Measurements from ENCODE around the gene B3GALT4. TPM values are rescaled to one million over a fixed set of nuclear protein-coding genes. Genes with fewer than 3 reads are reported as not detected.

Gene B3GALT4
- total and polyA plus RNA-seq, 9 donors, result 1.5 to 2.6 (median 2.1) TPM

- Histone ChIP-seq H3K27me3 (ENCODE audit: control insufficient read depth, insufficient read depth, low read length) (no peaks in the 10 kb centered on the region), H3K4me3 (ENCODE audit: low read length) (peak overlapping the region; percentile 88), H3K4me1 (ENCODE audit: control insufficient read depth, insufficient read depth, low read length) (peaks cover 16% of the 10 kb centered on the region), H3K36me3 (ENCODE audit: control insufficient read depth, insufficient read depth, low read length) (peaks cover 40% of the 10 kb centered on the region), H3K9me3 (replicated peaks; ENCODE audit: control insufficient read depth, low read depth, low read length) (no peaks in the 10 kb centered on the region), H3K27ac (ENCODE audit: low read length) (peak overlapping the region; percentile 93)
- WGBS (ENCODE audit: insufficient coverage), result 1% methylated on average over 53 of the region's 54 CpGs
- peak; percentile 97 for DNase-seq
Measured at GRCh38 chr6:33299237-33299944, 22.5 kb downstream of the B3GALT4 start.

DNA sequence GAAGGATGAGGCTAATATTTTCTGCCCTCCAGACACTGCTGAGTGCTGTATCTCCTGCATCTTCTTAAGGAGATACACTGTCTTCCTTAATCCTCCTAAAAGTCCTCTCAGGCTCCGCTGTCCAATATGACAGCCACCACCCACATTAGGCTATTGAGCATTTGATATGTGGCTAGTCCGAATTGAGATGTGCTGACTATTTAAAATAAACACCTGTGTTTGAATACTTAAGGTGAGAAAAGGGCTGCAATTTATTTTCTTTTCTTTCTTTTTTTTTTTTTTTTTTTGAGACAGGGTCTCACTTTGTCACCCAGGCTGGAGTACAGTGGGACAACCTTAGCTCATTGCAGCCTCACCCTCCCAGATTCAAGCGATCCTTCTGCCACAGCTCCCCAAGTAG, 25.0 kb downstream of the B3GALT4 start:
- peaks cover 34% of the 10 kb centered on the region for H3K36me3 ChIP-seq (ENCODE audit: control insufficient read depth, insufficient read depth, low read length)
- no peaks in the 10 kb centered on the region for H3K27me3 ChIP-seq (ENCODE audit: control insufficient read depth, insufficient read depth, low read length)
- peaks cover 16% of the 10 kb centered on the region for H3K4me1 ChIP-seq (ENCODE audit: control insufficient read depth, insufficient read depth, low read length)
- WGBS (ENCODE audit: insufficient coverage), result no CpG with 5 or more reads among the region's 3 CpGs
- no peak overlapping the region for H3K27ac ChIP-seq (ENCODE audit: low read length)
- H3K9me3 ChIP-seq (replicated peaks; ENCODE audit: control insufficient read depth, low read depth, low read length), result no peaks in the 10 kb centered on the region
- H3K4me3 ChIP-seq (ENCODE audit: low read length), result no peak overlapping the region
- no peak for DNase-seq

GRCh38 chr6:33304216-33304615, 27.3 kb downstream of the B3GALT4 start:
- WGBS (ENCODE audit: insufficient coverage), result no CpG with 5 or more reads among the region's 16 CpGs
- Histone ChIP-seq H3K27ac (ENCODE audit: low read length) (no peak overlapping the region), H3K4me3 (ENCODE audit: low read length) (no peak overlapping the region), H3K36me3 (ENCODE audit: control insufficient read depth, insufficient read depth, low read length) (peaks cover 40% of the 10 kb centered on the region), H3K4me1 (ENCODE audit: control insufficient read depth, insufficient read depth, low read length) (peaks cover 5% of the 10 kb centered on the region), H3K9me3 (replicated peaks; ENCODE audit: control insufficient read depth, low read depth, low read length) (no peaks in the 10 kb centered on the region), H3K27me3 (ENCODE audit: control insufficient read depth, insufficient read depth, low read length) (no peaks in the 10 kb centered on the region)
- DNase-seq, result no peak

DNA sequence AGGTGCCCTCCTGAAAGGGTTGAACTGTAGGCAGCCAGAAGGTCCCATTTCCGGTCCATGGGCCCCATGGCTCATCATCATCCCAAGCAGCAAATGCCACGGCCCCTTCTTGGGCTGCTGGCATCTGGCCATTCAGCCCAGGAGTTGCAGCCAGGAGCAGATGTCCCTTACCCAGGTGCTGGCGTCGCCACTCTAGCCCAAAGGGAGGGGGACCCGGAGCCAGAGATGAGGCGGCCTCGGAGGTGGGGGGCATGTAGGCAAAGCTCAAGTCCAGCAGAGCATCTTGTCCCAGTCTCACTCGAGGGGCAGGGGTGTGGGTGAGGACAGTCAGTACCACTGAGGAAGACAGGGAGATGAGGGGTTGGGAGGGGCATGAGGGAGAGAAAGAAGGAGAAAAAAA, 28.1 kb downstream of the B3GALT4 start:
- DNase-seq, result no peak
- WGBS (ENCODE audit: insufficient coverage), result 82% methylated on average over 8 of the region's 8 CpGs
- Histone ChIP-seq H3K36me3 (ENCODE audit: control insufficient read depth, insufficient read depth, low read length) (peaks cover 40% of the 10 kb centered on the region), H3K4me3 (ENCODE audit: low read length) (no peak overlapping the region), H3K4me1 (ENCODE audit: control insufficient read depth, insufficient read depth, low read length) (peaks cover 3% of the 10 kb centered on the region), H3K9me3 (replicated peaks; ENCODE audit: control insufficient read depth, low read depth, low read length) (no peaks in the 10 kb centered on the region), H3K27ac (ENCODE audit: low read length) (no peak overlapping the region), H3K27me3 (ENCODE audit: control insufficient read depth, insufficient read depth, low read length) (no peaks in the 10 kb centered on the region)

DNA sequence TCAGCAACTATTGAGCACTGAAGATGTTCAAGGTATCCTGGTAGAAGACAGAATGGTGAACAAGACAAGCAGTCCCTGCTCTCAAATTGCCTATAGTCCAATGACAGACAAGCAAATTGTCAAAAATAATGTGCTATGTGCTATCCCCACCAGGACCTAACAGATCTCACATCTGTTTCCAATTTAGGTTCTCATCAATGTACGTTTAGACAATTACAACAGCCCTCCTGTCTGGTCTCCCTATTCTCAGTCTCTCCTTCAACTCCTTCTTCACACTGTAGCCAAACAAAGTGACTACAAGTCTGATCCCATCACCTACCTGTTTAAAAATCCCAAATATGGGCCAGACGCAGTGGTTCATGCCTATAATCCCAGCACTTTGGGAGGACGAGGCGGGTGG, 29.4 kb downstream of the B3GALT4 start:
- Histone ChIP-seq H3K4me3 (ENCODE audit: low read length) (no peak overlapping the region), H3K9me3 (replicated peaks; ENCODE audit: control insufficient read depth, low read depth, low read length) (no peaks in the 10 kb centered on the region), H3K27ac (ENCODE audit: low read length) (no peak overlapping the region), H3K36me3 (ENCODE audit: control insufficient read depth, insufficient read depth, low read length) (peaks cover 40% of the 10 kb centered on the region), H3K27me3 (ENCODE audit: control insufficient read depth, insufficient read depth, low read length) (no peaks in the 10 kb centered on the region), H3K4me1 (ENCODE audit: control insufficient read depth, insufficient read depth, low read length) (no peaks in the 10 kb centered on the region)
- no peak for DNase-seq
- WGBS (ENCODE audit: insufficient coverage), result 58% methylated on average over 4 of the region's 4 CpGs

DNA sequence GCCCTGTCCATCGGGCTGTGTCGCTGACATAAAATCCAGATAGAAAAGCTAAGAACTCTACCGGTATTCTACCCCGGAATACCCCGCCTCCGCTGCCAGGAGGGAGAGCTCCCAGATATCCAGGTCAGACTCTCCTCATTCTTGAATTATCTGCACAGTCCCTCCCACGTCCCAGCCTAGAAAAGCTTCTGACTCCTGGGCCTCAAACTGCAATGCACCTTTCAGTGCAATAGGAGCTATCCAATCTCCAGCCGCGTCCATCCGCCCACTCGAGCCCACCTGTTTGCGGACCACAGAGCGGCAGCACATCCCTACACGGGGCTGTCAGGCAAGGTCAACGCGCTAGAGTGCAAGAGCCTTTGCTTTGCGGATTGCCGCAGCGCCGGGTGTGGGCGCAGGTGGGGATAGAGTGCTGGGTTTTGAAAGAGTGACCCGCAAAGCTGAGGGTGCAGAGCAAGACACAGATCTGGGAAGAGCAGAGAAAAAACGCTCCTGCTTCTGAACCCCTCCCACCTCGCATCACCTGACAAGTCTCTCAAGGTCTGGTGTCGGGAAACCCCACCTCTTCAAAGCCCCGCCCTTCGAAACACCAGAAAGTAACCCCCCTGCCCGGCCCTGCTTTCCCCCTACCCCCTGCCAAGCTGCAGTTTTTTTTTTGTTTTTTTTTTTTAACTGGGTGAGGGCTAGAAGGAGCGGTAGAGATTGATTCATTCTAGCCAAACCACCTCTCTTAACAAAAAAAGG, 35.6 kb downstream of the B3GALT4 start:
- Histone ChIP-seq H3K27me3 (ENCODE audit: control insufficient read depth, insufficient read depth, low read length) (no peaks in the 10 kb centered on the region), H3K9me3 (replicated peaks; ENCODE audit: control insufficient read depth, low read depth, low read length) (no peaks in the 10 kb centered on the region), H3K27ac (ENCODE audit: low read length) (peak overlapping the region; percentile 96), H3K4me3 (ENCODE audit: low read length) (peak overlapping the region; percentile 94), H3K4me1 (ENCODE audit: control insufficient read depth, insufficient read depth, low read length) (peaks cover 37% of the 10 kb centered on the region), H3K36me3 (ENCODE audit: control insufficient read depth, insufficient read depth, low read length) (peaks cover 14% of the 10 kb centered on the region)
- peak; percentile 77 for DNase-seq
- 19% methylated on average over 15 of the region's 29 CpGs for WGBS (ENCODE audit: insufficient coverage)

- Histone ChIP-seq H3K27me3 (ENCODE audit: control insufficient read depth, insufficient read depth, low read length) (no peaks in the 10 kb centered on the region), H3K4me1 (ENCODE audit: control insufficient read depth, insufficient read depth, low read length) (peaks cover 39% of the 10 kb centered on the region), H3K9me3 (replicated peaks; ENCODE audit: control insufficient read depth, low read depth, low read length) (no peaks in the 10 kb centered on the region), H3K4me3 (ENCODE audit: low read length) (peak overlapping the region; percentile 94), H3K36me3 (ENCODE audit: control insufficient read depth, insufficient read depth, low read length) (peaks cover 14% of the 10 kb centered on the region), H3K27ac (ENCODE audit: low read length) (peak overlapping the region; percentile 96)
- WGBS (ENCODE audit: insufficient coverage), result under 1% methylated on average over 26 of the region's 33 CpGs
- peak; percentile 72 for DNase-seq
Measured at GRCh38 chr6:33313105-33313708, 36.3 kb downstream of the B3GALT4 start.

GRCh38 chr6:33313709-33314514, 37.0 kb downstream of the B3GALT4 start, which contains the start of gene TAPBP:
Gene TAPBP (minus strand): TSS chr6:33314078. CDS start chr6:33314041, 37 bp downstream.
- no peaks in the 10 kb centered on the region for H3K27me3 ChIP-seq (ENCODE audit: control insufficient read depth, insufficient read depth, low read length)
- no peaks in the 10 kb centered on the region for H3K9me3 ChIP-seq (replicated peaks; ENCODE audit: control insufficient read depth, low read depth, low read length)
- H3K27ac ChIP-seq (ENCODE audit: low read length), result peak within 1 kb of the TSS; percentile 96
- H3K4me3 ChIP-seq (ENCODE audit: low read length), result peak within 1 kb of the TSS; percentile 94
- WGBS (ENCODE audit: insufficient coverage), result under 1% methylated on average over 20 of the region's 47 CpGs
- peaks cover 46% of the 10 kb centered on the region for H3K4me1 ChIP-seq (ENCODE audit: control insufficient read depth, insufficient read depth, low read length)
- peak; percentile 84 for DNase-seq
- peaks cover 14% of the 10 kb centered on the region for H3K36me3 ChIP-seq (ENCODE audit: control insufficient read depth, insufficient read depth, low read length)

DNA sequence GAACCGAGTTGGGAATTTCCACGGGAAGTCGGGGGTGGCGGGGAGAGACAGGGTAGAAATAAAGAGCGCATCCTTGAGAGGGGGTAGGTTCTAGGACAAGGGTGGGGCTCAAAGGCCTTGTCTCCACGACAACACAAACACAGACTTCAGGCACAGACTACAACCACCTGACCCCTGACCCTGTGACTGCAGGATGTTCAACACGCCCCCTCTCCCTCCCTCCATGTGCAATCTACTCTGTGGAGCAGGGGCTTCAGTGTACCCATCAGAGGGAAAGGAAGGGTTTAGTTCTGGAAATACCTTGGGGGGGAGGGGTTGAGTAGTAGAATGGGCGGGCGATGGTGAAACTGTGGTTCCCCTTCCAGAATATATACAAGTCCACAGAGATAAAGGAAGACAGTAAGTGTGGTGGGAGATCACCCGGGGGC, 37.6 kb downstream of the B3GALT4 start:
- Histone ChIP-seq H3K9me3 (replicated peaks; ENCODE audit: control insufficient read depth, low read depth, low read length) (no peaks in the 10 kb centered on the region), H3K27ac (ENCODE audit: low read length) (peak overlapping the region; percentile 96), H3K4me3 (ENCODE audit: low read length) (peak overlapping the region; percentile 94), H3K4me1 (ENCODE audit: control insufficient read depth, insufficient read depth, low read length) (peaks cover 47% of the 10 kb centered on the region), H3K36me3 (ENCODE audit: control insufficient read depth, insufficient read depth, low read length) (peaks cover 20% of the 10 kb centered on the region), H3K27me3 (ENCODE audit: control insufficient read depth, insufficient read depth, low read length) (no peaks in the 10 kb centered on the region)
- peak; percentile 92 for DNase-seq
- no CpG with 5 or more reads among the region's 10 CpGs for WGBS (ENCODE audit: insufficient coverage)

Data from muscle of leg (tissue), 11 donors.